SK-N-SH treated with all-trans-retinoic acid at 6 μM for 48 hours (cell line): Measurements from ENCODE around the gene TFPT.

Experiments used
- ARNTL ChIP-seq: fragments of 450-650 bp; formaldehyde crosslinking; IDR thresholded peaks from 2 replicates; pipeline ENCODE4 v1.5.0; 2020; ENCODE audit warnings: low read depth, mild to moderate bottlenecking, moderate library complexity, borderline replicate concordance
- ESRRG ChIP-seq: fragments of 250-450 bp; sonication (Bioruptor Pico); IDR thresholded peaks from 2 replicates; pipeline ENCODE4 v1.6.1; 2021; ENCODE audit warnings: mild to moderate bottlenecking
- GLIS3 ChIP-seq: fragments of 250-450 bp; sonication (Bioruptor Pico); IDR thresholded peaks from 2 replicates; pipeline ENCODE4 v1.5.0; 2020; ENCODE audit warnings: mild to moderate bottlenecking, moderate library complexity
- ISL1 ChIP-seq: fragments of 250-450 bp; sonication (Bioruptor Pico); IDR thresholded peaks from 2 replicates; pipeline ENCODE4 v2.1.2; 2022; ENCODE audit warnings: mild to moderate bottlenecking, moderate library complexity
- OSR1 ChIP-seq: fragments of 250-450 bp; sonication (Bioruptor Pico); IDR thresholded peaks from 2 replicates; pipeline ENCODE4 v1.8.0; 2022; ENCODE audit warnings: moderate library complexity, mild to moderate bottlenecking, inconsistent platforms
- POU6F1 ChIP-seq: fragments of 250-450 bp; sonication (Bioruptor Pico); IDR thresholded peaks from 2 replicates; pipeline ENCODE4 v1.8.0; 2021; ENCODE audit warnings: low read depth, mild to moderate bottlenecking, moderate library complexity, borderline replicate concordance
- PPARA ChIP-seq: fragments of 250-450 bp; sonication (Bioruptor Pico); IDR thresholded peaks from 2 replicates; pipeline ENCODE4 v1.5.0; 2020; ENCODE audit warnings: mild to moderate bottlenecking, borderline replicate concordance
- TOX ChIP-seq: fragments of 250-450 bp; sonication (Bioruptor Pico); IDR thresholded peaks from 2 replicates; pipeline ENCODE4 v1.8.0; 2021; ENCODE audit warnings: mild to moderate bottlenecking, moderate library complexity, borderline replicate concordance
- ZFP3 ChIP-seq: fragments of 250-450 bp; sonication (Bioruptor Pico); IDR thresholded peaks from 2 replicates; pipeline ENCODE4 v1.5.0; 2020; ENCODE audit warnings: mild to moderate bottlenecking, moderate library complexity
- ZFP30 ChIP-seq: fragments of 450-650 bp; formaldehyde crosslinking; IDR thresholded peaks from 2 replicates; pipeline ENCODE4 v1.5.0; 2022; ENCODE audit warnings: mild to moderate bottlenecking, moderate library complexity
- ZNF565 ChIP-seq: fragments of 450-650 bp; formaldehyde crosslinking; conservative IDR thresholded peaks from 2 replicates; pipeline ENCODE4 v1.5.0; 2020; ENCODE audit warnings: low read depth, mild to moderate bottlenecking, moderate library complexity

- TF ChIP-seq TOX (CRISPR knock-in tag) = no peak
- no peak for TF ChIP-seq POU6F1 (CRISPR knock-in tag)
- no peak for TF ChIP-seq OSR1
- no peak for TF ChIP-seq ARNTL (CRISPR knock-in tag)
- no peak for TF ChIP-seq PPARA
- TF ChIP-seq ESRRG (CRISPR knock-in tag) = no peak
- TF ChIP-seq GLIS3 = no peak
- TF ChIP-seq ZFP3 (CRISPR knock-in tag) = no peak
- no peak for TF ChIP-seq ZFP30
- TF ChIP-seq ISL1 (CRISPR knock-in tag) = no peak
- TF ChIP-seq ZNF565 (CRISPR knock-in tag) = no peak
Observed at GRCh38 chr19:54073829-54074228, 41.6 kb downstream of the TFPT start.
